Stimulated activated CD4-positive, alpha-beta T cell treated with anti-CD3 and anti-CD28 coated beads, Interleukin-4, amount 100 ng/mL, for 24 hours (primary cell): ENCODE results near the gene IL31RA.
A peak's percentile ranks its signal among the peaks of the same experiment; 100 is the strongest.

ENCODE experiments used
- DNase-seq: peaks from one replicate; pipeline ENCODE4 v3.0.0-alpha.2; 2020

The IL31RA gene

DNA sequence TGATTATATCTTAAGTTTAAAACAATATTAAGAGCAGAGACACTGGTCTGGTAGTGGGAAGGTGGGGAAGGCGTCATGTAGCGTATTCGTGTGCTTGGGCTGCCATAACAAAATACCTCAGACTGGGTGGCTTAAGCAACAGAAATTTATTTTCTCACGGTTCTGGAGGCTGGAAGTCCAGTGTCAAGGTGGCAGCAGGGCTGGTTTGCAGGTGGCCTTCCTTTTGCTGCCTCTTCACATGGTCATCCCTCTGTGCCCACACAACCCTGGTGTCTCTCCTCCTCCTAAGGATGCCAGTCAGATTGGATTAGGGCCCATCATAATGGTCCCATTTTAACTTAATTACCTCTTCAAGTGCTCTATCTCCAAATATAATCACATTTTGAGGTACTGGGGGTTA, 9.6 kb downstream of the IL31RA start:
- DNase-seq = no peak

DNA sequence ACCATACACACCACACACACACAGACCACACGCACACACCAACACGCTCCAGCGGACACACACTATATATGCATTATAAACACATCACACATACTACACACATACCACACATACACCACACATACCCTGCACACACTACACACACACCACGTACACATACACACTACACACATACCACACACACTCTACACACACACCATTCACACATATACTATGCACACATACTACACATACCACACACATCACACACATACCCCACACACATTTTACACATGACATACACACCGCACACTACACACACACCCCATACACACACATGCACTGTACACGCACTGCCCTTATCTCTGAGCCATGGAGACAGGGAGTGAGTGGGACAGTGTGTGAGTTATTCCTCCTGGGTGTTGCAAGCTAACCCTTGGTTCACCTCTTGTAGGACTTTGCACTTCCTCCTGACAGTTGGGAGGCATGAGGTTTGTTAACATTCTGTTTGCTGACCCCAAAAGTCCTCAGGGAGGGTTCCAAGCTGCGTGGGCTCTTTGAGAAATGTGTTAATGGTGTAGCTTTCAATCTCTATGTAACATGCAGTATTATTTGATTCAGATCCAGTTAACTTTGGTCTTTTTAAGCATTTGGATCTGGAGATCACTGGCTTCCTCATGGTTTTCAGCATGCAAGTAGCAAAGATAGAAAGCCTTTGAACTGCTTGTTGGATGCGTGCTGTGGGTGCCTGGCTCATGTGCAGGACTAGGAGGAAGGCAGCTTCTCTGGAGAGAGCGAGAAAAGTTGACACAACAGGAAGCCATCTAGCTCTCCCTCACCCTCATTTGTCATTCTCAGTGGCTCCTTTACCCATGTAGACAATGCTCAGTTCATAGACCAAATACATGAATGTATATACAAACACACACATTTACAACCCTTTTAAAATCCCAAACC, 13.7 kb downstream of the IL31RA start:
- DNase-seq = no peak

DNA sequence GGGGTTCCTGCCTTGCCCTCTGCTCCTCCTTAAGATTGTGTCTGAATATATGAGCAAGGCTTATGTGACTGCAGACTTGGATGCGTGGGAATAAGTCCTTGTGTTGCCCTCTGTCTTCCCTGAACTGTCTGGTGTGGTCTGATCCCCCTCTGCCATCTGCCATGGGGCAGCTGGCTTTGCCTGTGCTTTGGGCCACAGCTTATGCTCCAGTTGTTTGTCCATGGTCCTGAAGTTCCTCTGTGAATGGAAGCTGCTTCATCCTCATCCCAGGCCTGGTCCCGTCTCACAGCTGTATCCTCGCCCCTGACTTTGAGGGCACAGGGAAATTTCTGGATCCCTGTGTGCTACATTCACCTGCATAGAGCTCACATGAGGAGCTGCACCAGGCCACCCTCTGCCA, 14.7 kb downstream of the IL31RA start:
- DNase-seq = no peak

DNA sequence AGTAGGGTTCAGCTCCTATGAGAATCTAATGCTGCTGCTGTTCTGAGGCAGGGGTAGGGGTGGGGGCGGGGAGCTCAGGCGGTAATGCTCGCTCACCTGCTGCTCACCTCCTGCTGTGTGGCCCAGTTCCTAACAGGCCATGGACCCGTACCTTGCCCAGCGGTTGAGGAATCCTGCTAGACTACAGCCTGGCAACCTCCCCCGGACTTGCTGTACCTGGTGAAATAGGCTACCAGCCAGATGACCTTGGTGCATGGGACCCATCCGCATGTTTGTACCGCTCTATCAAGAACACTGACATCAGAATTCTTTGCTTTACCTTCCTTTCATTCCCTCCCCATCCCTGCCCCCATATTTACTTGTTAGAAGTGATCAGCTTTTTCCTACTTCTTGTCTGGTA, 15.3 kb downstream of the IL31RA start:
- no peak for DNase-seq

DNA sequence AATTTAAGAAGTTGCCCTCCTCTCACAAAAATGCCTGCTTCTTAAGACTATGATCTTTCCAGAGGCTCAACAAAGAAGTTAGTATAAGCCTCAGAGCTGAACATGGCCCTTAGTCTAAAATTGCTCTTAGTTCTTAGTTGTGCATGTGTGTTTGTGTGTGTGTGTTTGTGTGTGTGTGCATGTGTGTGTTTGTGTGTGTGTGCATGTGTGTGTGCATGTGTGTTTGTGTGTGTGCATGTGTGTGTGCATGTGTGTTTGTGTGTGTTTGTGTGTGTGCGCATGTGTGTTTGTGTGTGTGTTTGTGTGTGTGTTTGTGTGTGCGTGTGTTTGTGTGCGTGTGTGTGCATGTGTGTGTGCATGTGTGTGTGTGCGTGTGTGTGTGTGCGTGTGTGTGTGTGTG, 15.8 kb downstream of the IL31RA start:
- DNase-seq = no peak

DNA sequence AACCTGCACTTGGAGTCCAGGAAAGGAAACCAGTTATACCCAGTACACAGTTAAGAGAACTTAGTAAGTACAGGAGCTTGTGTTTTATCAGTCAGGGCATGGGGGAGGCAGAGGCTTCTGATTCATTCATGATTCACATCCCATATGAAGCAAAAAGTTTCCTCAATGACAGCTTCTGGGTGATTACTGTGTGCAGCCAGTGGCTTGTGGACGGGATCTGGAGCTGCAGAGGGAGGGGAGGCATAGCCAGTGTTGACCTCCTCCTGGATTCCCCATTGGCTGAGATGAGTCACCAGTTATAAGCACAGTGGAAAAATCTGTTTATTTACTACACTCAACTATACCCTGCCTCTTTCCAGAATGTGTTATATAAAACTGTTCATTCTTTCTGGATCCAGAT, 17.7 kb downstream of the IL31RA start:
- peak; percentile 64 for DNase-seq

DNA sequence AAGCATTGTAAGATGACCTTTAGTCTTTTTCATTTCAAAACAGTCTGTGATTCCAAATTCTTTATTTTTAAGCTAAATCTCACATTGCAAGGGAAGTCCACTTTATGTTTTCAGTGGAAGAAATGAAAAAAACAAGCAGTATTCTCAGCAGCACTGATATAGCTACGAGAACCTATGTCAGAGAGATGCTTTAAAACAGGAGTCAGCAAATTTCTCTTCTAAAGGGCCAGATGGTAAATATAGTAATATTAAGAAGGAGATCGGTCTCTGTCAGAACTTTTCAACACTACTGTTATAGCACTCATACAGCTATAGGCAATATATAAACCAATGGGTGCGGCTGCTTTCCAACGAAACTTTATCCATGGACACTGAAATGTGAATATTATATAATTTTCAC, 18.7 kb downstream of the IL31RA start:
- DNase-seq = no peak

DNA sequence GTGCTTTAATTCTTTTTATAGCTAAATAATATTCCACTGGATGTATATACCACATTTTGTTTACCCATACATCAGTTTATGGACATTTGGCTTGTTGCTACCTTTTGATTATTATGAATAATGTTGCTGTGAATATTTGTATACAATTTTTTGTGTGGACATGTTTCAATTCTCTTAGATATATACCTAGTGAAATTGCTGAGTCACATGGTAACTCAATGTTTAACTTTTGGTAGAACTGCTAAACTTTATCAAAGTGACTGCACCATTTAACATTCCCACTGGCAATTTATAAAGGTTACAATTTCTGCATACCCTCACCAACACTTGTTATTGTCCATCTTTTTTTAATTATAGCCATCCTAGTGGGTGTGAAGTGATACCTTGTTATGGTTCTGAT, 22.1 kb downstream of the IL31RA start:
- no peak for DNase-seq

DNA sequence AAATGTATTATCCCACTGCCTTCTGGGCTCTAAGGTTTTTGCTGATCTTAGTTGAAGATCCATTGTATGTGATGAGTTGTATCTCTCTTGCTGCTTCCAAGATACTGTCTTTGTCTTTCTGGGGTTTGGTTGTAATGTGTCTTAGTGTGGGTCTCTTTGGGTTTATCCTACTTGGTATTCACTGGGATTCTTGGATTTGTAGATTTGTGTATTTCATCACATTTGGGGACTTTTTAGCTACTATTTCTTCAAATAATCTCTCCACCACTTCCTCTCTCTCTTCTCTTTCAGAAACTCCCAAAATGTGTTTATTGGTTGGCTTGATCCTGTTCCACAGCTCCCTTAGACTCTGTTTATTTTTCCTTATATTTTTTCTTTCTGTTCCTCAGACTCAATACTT, 26.5 kb downstream of the IL31RA start:
- no peak for DNase-seq

DNA sequence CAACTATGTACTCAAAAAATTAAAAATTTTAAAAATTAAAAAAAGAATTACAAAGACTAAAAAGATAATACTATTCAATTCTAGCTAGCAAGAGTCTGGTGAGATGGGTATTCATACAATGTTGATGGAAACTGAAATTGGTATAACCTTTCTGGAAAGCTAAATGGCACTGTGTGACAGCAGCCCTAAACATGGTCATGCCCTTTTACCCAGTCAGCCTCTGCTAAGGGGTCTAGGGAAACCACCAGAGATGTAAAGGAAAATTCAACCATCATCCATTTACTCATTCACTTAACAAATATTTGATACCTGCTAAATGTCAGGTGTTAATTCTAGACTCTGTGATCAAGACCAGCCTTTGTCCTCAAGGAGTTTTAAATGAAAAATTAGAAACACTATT, 29.3 kb downstream of the IL31RA start:
- DNase-seq = no peak

DNA sequence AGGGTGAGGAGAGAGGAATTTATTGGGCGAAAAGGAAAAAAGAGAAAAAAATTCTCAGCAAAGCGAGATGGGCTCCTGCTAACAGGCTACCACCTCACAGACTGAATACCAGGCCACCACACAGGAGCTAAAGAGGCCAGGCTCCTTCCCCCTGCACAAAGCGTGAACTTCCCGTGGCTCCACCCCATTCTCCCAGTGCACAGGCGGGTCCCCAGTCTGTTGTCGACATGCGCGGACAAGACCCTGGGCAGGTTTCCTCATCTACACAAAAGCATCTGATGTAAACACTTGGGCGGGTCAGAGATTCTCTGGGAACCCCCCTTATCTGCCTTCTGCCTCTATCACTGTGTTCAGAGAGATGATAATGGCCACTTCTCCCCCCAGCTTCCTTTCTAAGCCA, 34.2 kb downstream of the IL31RA start:
- no peak for DNase-seq

DNA sequence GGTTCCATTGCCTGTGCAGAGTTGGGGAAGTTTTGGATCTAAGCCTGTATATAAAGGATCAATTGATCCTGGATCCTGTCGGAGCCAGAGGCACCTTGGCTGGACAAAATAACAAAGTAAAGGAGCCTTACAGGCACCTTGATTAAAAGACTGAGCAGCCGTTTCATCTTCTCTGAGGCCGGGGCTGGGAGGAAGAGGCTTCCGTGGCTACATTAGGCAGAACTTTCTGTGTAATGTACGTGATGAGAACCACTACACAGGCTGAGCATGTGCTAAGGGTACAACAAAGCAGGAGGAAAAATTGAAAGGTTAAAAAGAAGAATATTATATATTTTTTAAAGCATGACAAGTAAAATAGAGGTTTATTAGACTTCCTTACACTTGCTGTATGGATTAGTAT, 37.0 kb downstream of the IL31RA start:
- DNase-seq = no peak

DNA sequence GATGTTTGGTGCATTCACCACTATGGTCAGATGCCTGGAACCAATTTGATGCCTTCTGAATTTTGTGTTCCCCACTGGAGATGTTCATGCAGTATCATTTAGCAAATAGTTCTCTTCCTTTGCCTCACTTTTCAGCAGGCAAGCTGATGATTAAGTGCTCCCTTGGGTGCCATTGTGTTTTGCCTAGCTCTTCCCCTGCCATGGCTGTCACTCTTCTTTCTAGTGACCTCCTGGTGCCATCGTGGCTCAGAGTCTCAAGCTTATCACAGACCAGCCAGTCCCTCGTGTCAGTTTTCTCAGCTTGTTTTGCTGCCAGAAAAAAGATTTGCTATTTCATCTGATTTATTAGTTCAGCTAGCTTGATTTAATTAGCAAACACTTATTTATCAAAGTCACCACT, 41.3 kb downstream of the IL31RA start:
- no peak for DNase-seq

DNA sequence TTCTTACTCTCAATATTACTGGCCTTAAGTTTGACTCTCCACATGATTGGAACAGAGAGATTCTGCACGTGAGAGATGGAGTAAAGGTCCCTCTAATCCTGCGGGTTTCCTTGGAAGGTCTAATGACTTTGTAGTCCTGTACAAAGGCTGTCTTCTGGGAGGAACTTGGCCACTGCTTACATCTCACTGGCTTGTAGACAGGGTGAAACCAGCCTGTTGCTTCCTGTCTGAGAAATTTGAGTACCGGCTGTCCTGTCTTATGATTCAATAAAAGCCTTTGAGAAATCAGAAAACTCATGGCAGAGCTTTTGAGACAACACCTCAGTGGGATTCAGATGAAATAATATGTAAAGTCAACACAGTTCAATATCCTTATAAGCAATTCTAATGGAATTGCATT, 43.0 kb downstream of the IL31RA start:
- DNase-seq = no peak

DNA sequence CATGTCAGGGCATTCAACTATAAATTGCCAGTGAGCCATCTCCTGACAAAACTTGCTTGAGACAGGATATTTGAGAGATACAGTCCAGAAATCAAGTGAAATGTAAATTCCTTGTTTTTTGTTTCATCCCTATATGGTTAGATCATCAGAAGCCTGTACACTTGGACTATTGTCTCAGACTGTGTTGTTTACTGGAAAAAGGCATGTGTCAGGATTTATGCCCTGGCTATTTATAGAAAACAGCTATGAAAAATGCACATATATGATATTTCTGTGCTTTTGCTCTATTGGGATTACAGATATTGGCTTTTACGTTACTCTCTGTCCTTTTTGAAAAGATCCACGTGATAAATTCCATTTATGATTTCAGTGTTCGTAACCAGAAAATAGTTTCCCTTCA, 44.2 kb downstream of the IL31RA start:
- no peak for DNase-seq

DNA sequence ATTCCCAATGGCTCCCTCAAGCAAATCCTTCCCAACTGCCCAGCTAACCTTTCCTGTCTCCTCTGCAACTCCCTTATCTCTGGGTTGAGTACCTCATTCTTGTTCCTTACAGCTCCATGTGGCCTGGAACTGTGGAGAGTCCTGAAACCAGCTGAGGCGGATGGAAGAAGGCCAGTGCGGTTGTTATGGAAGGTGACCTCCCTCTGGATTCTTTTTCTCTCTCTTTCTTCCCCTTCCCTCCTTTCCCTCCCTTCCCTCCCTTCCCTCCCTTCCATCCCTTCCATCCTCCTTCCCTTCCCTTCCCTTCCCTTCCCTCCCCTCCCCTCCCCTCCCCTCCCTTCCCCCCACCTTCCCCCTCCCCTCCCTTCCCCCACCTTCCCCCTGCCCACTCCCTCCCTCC, 45.1 kb downstream of the IL31RA start:
- DNase-seq = no peak

DNA sequence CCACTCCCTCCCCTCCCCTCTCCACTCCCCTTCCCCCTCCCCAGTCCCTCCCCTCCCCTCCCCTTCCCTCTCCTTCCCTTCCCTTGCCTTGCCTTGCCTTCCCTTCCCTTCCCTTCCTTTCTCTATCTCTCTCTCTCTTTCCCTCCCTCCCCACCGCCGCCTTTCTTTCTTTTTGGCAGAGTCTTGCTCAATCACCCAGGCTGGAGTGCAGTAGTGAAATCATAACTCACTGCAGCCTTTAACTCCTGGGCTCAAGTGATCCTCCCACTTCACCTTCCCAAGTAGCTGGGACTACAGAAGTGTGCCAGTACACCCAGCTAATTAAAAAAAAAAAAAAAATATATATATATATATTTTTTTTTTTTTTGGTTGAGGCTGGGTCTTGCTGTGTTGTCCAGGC, 45.5 kb downstream of the IL31RA start:
- no peak for DNase-seq

DNA sequence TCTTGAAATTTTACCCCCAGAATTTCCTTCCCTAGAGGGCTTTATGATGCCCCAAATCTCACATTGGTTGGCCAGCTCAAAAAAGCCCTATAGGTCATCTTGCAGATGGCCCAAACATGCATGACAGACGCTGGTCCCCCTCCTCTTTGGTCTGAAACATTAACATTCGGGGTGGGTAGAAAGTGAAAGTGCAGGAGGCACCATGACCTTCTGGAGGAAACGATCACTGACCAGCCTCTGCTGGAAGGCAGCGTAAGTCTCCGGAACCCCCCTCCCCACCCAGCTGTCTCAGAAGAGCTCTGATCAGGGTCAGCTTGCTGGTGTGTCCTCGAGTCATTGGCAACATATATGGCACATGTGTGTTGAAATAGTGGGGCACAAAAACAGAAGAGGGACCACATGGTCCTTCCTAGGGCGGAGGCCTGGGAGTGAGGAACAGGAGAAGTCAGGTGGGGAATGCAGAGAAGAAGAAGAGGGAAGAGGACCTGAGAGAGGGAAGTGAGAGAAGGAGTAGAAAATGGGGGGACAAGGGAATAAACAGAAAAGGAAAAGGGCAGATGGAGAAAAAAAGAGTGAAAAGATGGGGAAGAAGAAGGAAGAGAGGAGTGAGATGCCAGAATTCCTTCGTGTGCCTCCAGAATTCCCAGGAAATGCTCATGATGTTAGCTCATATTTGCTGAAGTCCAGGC, 46.2 kb downstream of the IL31RA start:
- no peak for DNase-seq

DNA sequence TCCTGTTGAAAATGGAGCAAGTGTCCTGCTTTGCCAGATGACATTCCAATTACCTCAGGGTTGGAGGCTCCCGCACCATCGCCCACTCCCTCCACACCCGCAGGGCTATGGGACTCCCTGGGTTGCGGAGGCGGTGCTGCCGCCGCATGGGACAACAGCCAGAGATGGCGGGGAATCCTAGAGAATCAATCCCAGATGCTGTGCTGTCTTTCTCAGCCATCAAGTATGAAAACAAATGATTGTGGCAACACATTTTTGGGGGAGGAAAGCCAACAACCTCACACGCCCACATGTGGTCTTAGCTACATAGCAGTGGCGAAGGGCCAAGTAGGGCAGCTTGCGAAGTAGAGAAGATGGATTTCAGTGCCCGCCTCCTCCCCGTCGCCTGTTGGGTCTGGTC, 46.7 kb downstream of the IL31RA start:
- DNase-seq = no peak

DNA sequence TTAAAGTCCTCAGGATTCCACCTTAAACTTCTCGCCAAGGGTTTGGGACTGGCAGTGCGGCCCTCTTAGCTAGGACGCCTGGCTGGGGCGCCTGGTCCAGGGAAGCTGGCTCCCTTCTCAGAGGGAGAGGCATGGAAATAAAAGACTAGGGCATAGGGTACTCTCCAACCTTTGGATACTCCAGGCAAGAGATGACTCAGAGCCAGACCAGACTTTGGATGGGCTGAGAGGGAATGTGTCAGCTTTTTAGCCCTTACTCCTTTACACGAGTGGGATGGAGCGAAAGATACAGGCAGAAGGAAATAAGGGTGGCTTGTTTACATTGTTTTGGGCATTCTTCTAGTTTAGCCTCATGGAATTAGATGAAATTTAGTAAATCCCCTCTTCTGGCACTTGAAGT, 48.2 kb downstream of the IL31RA start:
- DNase-seq = no peak

DNA sequence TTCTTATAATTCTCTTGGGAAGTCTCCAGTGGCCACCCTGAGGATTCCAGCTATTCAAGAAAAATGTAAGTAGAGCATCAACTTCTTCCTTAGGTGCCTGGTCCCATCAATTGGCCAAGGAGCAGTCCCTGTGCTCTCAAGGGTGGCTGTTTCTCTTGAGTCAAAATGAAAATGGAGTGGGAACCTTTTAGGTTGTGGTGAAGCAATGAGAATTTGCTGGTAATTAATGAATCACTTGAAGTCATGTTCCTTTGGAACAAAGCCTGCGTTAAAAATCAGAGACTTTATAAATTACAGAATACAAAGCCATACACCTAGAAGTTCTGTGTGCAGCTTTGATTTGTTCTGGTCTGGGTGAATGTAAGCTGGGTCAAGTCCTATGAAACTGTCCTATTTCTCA, 48.9 kb downstream of the IL31RA start:
- DNase-seq = no peak

DNA sequence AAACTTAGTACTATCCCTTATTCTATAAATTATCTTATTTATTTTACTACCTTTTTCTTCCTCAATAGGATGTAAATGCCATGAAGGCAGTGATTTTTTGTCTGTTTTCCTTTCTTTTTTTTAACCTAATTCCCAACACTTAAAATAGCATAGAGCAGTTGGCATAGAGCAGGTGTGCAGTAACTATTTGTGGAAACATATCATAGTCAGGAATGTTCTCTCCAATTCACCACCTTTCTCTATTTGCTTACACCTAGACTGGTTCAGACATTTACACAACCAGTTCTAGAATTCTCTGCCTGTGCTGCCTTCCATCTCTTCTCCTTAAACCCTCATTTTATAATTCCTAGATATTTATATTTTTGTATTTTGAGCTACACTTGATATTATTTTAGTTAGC, 49.6 kb downstream of the IL31RA start:
- DNase-seq = no peak

DNA sequence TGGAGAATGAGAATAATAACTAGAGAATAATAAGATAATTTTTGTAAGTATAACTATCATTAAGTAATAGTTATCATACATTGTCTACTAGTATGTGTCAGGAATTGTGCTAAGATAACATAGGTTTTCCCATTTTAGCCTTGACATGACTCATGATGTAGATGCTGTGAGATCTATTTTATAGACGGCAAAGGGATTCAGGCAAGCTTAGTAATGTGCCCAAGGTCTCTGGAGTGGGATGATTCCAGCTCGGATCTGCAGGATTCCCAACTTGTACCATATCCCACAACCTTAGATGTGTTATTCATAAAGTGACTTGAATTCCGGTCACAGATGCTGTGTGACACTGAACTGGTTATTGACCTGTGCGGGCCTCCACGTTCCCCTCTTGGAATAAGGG, 51.5 kb downstream of the IL31RA start:
- DNase-seq = no peak

DNA sequence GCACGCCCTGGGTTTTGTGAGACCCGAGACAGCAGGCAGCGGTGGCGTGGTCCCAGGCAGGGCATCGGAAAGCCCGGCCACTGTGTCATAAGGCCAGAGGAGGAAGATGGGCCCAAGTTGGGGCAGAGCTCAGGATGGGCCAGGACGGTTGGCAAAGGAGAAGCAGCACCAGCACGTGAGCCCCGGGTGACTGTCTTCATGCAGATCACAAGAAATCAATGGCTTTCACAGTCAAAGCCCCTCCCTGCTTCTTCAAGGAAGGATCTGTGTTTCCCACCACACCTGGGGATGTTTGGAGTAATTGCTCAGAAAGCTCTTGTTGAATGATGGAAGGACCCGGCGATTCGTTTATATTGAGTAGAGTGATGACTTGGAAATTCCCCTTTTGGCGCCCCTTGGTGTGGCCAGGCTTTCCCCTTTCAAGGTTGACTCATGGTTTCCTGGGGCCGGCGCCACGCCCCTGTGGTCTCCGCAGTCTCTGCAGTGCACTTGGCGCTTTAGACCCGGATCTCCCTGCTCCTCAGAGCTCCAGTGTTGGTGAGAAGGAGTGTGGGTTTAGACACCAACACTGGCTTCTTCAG, 52.1 kb downstream of the IL31RA start:
- DNase-seq = peak; percentile 69
